Panc1 (cell line): Measurements from ENCODE around the gene PRKG1. TPM values are rescaled to one million over a fixed set of nuclear protein-coding genes. Genes with fewer than 3 reads are reported as not detected.

Source experiments
- ATAC-seq: fragments of 200-7000 bp; cut with Tn5 transposase; 2 replicates; pipeline ENCODE4 v1.9.1; 2020; ENCODE audit warnings: mild to moderate bottlenecking, moderate library complexity
- BruUV-seq: library from RNA; stranded (reverse); fragments of 400-500 nt; replicated peaks from 2 replicates; lab custom pipeline; 2021; lab: Mats Ljungman, UMichigan
- CTCF ChIA-PET: fragments of 300-600 bp; sonication (Branson Sonifier 250); formaldehyde crosslinking; loops from one replicate; lab custom pipeline; 2022; ENCODE audit warnings: antibody characterized with exemption; lab: Charles Lee
- POLR2A ChIA-PET: fragments of 300-600 bp; sonication (Branson Sonifier 250); formaldehyde crosslinking; loops from one replicate; lab custom pipeline; 2022; ENCODE audit warnings: antibody characterized with exemption; lab: Charles Lee
- DNase-seq: peaks from one replicate; pipeline ENCODE4 v3.0.0-alpha.2; 2010; ENCODE audit warnings: low read depth, low spot score
- H3K27ac ChIP-seq: 2 replicates; pipeline ENCODE4 v1.5.1; 2011; ENCODE audit warnings: mild to moderate bottlenecking, low read length, inconsistent platforms
- H3K27me3 ChIP-seq: fragments of 200-500 bp; sonication (Bioruptor generic); 2 replicates; pipeline ENCODE4 v1.6.0; 2014; ENCODE audit warnings: low read length, inconsistent platforms; ENCODE audit not compliant: control insufficient read depth, insufficient read depth
- H3K36me3 ChIP-seq: fragments of 200-500 bp; sonication (Bioruptor generic); 2 replicates; pipeline ENCODE4 v1.5.1; 2014; ENCODE audit warnings: inconsistent platforms, mild to moderate bottlenecking, low read length, moderate library complexity; ENCODE audit not compliant: control insufficient read depth, insufficient read depth
- H3K4me1 ChIP-seq: 2 replicates; pipeline ENCODE4 v1.5.1; 2011; ENCODE audit warnings: inconsistent platforms, mild to moderate bottlenecking, low read length, moderate library complexity; ENCODE audit not compliant: control insufficient read depth, insufficient read depth
- H3K4me3 ChIP-seq, 2 experiments: 2 replicates each; pipeline ENCODE4 v1.5.1; 2011 to 2012; ENCODE audit warnings: low read depth in 2 of 2, low read length in 2 of 2, mild to moderate bottlenecking in 2 of 2, inconsistent platforms in 1 of 2, moderate library complexity in 1 of 2
- H3K9me3 ChIP-seq: fragments of 200-500 bp; sonication (Bioruptor generic); 2 replicates; pipeline ENCODE4 v1.5.1; 2014; ENCODE audit warnings: low read depth, mild to moderate bottlenecking, inconsistent platforms, low read length, moderate library complexity; ENCODE audit not compliant: control insufficient read depth, insufficient read depth
- CTCF ChIP-seq: fragments of 450-650 bp; IDR thresholded peaks from 2 replicates; pipeline ENCODE4 v1.5.1; 2017; ENCODE audit warnings: mild to moderate bottlenecking
- POLR2AphosphoS5 ChIP-seq: IDR thresholded peaks from 2 replicates; pipeline ENCODE4 v1.6.1; 2012; ENCODE audit warnings: mild to moderate bottlenecking, low read depth, low read length, moderate library complexity
- SIN3A ChIP-seq: IDR thresholded peaks from 2 replicates; pipeline ENCODE4 v1.6.1; 2012; ENCODE audit warnings: low read depth, mild to moderate bottlenecking, low read length, moderate library complexity, borderline replicate concordance; ENCODE audit not compliant: insufficient read depth
- TCF7L2 ChIP-seq: IDR thresholded peaks from 2 replicates; pipeline ENCODE4 v1.6.1; 2011; ENCODE audit warnings: mild to moderate bottlenecking, low read depth, low read length, inconsistent platforms
- in situ Hi-C: cut with HindIII; loops from 2 replicates; pipeline ENCODE4 v1.10.0; 2016; ENCODE audit warnings: low sequenced_read_pairs, low pct_unique_long_range_greater_than_20kb
- intact Hi-C: fragments of 100-400 bp; cut with micrococcal nuclease; formaldehyde crosslinking; loops from one replicate; pipeline ENCODE4 v1.10.0; 2022; ENCODE audit not compliant: unreplicated experiment
- total RNA-seq: library from RNA; stranded (reverse); gene quantifications from one replicate; pipeline ENCODE4 v1.2.1, GENCODE V29; 2021; ENCODE audit not compliant: unreplicated experiment
- TF ChIP-seq, protein P1 (sequence below), 2 experiments: IDR thresholded peaks; 2 replicates each; pipeline ENCODE4 v1.6.1; 2011 to 2012; ENCODE audit warnings: low read depth in 2 of 2, control low read depth in 1 of 2, low read length in 1 of 2, mild to moderate bottlenecking in 1 of 2, moderate library complexity in 1 of 2; ENCODE audit not compliant: insufficient read depth in 1 of 2

PRKG1 gene
- total RNA-seq, 1 experiment from 2014 or later: 0.92 TPM

DNA sequence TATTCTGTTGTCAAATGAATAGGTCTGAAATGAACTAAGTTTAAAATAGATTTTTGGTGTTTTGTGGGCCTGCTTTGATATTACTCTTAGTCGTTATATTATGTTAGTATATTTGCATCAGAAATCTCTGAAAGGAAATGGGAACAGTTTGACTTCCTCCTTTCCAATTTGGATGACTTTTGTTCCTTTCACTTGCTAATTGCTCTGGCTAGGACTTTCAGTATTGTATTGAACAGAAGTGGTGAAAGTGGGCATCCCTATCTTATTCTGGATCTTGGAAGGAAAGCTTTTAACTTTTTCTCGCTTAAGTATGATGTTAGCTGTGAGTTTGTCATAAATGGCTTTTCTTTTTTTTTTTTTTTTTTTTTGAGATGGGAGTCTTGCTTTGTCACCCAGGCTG is 966.2 kb downstream of the PRKG1 start:
- Histone ChIP-seq H3K36me3 (no peaks in the 10 kb centered on the region), H3K4me1 (no peaks in the 10 kb centered on the region), H3K27ac (no peak overlapping the region), H3K4me3 (no peak overlapping the region), H3K9me3 (no peaks in the 10 kb centered on the region), H3K27me3 (no peaks in the 10 kb centered on the region)
- ChIA-PET POLR2A (no interaction called here), CTCF (no interaction called here)
- no peak for ATAC-seq
- no peak for TF ChIP-seq CTCF
- TF ChIP-seq TCF7L2: no peak
- TF ChIP-seq, protein P1, sequence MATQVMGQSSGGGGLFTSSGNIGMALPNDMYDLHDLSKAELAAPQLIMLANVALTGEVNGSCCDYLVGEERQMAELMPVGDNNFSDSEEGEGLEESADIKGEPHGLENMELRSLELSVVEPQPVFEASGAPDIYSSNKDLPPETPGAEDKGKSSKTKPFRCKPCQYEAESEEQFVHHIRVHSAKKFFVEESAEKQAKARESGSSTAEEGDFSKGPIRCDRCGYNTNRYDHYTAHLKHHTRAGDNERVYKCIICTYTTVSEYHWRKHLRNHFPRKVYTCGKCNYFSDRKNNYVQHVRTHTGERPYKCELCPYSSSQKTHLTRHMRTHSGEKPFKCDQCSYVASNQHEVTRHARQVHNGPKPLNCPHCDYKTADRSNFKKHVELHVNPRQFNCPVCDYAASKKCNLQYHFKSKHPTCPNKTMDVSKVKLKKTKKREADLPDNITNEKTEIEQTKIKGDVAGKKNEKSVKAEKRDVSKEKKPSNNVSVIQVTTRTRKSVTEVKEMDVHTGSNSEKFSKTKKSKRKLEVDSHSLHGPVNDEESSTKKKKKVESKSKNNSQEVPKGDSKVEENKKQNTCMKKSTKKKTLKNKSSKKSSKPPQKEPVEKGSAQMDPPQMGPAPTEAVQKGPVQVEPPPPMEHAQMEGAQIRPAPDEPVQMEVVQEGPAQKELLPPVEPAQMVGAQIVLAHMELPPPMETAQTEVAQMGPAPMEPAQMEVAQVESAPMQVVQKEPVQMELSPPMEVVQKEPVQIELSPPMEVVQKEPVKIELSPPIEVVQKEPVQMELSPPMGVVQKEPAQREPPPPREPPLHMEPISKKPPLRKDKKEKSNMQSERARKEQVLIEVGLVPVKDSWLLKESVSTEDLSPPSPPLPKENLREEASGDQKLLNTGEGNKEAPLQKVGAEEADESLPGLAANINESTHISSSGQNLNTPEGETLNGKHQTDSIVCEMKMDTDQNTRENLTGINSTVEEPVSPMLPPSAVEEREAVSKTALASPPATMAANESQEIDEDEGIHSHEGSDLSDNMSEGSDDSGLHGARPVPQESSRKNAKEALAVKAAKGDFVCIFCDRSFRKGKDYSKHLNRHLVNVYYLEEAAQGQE (IDR thresholded peaks at IDR 0.05; ENCODE audit: insufficient read depth in 1 of 2, low read depth in 2 of 2, low read length in 1 of 2): no peak
- TF ChIP-seq POLR2AphosphoS5: no peak
- TF ChIP-seq SIN3A: no peak
- no TSS peak for BruUV-seq
- intact Hi-C loops: no loop called here
- DNase-seq: no peak
- in situ Hi-C loops: no loop called here

DNA sequence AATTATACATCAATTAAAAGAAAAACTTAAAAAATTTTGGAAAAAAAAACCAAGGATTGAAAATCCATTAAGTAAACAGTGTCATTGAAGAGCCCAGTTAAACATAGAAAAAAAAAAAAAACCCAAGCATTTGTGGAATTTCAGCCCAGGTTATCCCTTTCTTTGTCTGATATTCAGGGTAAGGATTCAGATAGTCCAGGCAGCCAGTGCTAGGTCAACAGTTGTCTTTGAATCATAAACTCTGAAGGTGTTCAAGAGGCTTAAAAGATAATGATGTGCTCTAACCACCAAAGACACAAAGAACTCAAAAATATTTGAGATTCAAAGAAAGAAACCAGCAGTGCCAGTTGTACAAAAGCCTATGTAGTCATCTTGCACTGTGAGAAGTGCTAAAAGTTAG is 969.5 kb downstream of the PRKG1 start:
- Histone ChIP-seq H3K36me3 (no peaks in the 10 kb centered on the region), H3K4me1 (no peaks in the 10 kb centered on the region), H3K9me3 (no peaks in the 10 kb centered on the region), H3K27ac (no peak overlapping the region), H3K4me3 (no peak overlapping the region), H3K27me3 (peaks cover 8% of the 10 kb centered on the region)
- CTCF ChIA-PET: no interaction called here
- intact Hi-C loops (no loop called here), in situ Hi-C loops (no loop called here)
- no peak for DNase-seq
- no peak for TF ChIP-seq TCF7L2
- no peak for TF ChIP-seq POLR2AphosphoS5
- BruUV-seq: no TSS peak
- ATAC-seq: no peak
- POLR2A ChIA-PET: no interaction called here

GRCh38 chr10:52048051-52048450 is 973.8 kb downstream of the PRKG1 start:
- Histone ChIP-seq H3K27me3 (peaks cover 8% of the 10 kb centered on the region), H3K9me3 (no peaks in the 10 kb centered on the region), H3K4me1 (no peaks in the 10 kb centered on the region), H3K4me3 (no peak overlapping the region), H3K27ac (no peak overlapping the region), H3K36me3 (no peaks in the 10 kb centered on the region)
- ATAC-seq (no peak), DNase-seq (no peak)
- ChIA-PET CTCF (no interaction called here), POLR2A (no interaction called here)
- intact Hi-C loops: no loop called here
- in situ Hi-C loops: no loop called here
- BruUV-seq: no TSS peak
- TF ChIP-seq SIN3A (no peak), CTCF (no peak), POLR2AphosphoS5 (no peak), TCF7L2 (no peak)
- TF ChIP-seq, protein P1 (IDR thresholded peaks at IDR 0.05; ENCODE audit: insufficient read depth in 1 of 2, low read depth in 2 of 2, low read length in 1 of 2): no peak
